K562 (cell line): ENCODE results near the gene AAK1. TPM values are rescaled to one million over a fixed set of nuclear protein-coding genes. Genes with fewer than 3 reads are reported as not detected.

Experiments
- ATAC-seq: fragments of 200-7000 bp; cut with Tn5 transposase; 3 replicates; pipeline ENCODE4 v1.9.1; 2020; ENCODE audit warnings: moderate library complexity
- BruUV-seq: library from RNA; stranded (reverse); fragments of 400-500 nt; replicated peaks from 2 replicates; lab custom pipeline; 2021; lab: Mats Ljungman, UMichigan
- CTCF ChIA-PET: fragments of 300-600 bp; formaldehyde crosslinking; extraction: SDS; loops from one replicate; lab custom pipeline; 2021; ENCODE audit warnings: low intra/inter-chr PET ratio; lab: Yijun Ruan, JAX
- POLR2A ChIA-PET: fragments of 300-600, 350-650 bp; sonication (Branson Sonifier 250); formaldehyde crosslinking; extraction: SDS; loops from one replicate; lab custom pipeline; 2021; ENCODE audit warnings: antibody characterized with exemption, inconsistent platforms; lab: Yijun Ruan, JAX
- DNase-seq, 4 experiments: peaks; one replicate each; pipeline versions ENCODE4 v3.0.0 to v3.0.0-alpha.2; 2011 to 2018; ENCODE audit warnings: low spot score in 3 of 4, mixed read lengths in 3 of 4; ENCODE audit errors: extremely low read depth in 1 of 4
- FAIRE-seq: peaks from 2 replicates; lab custom pipeline; 2011; peaks lifted over from hg19 to GRCh38; lab: Jason Lieb, UNC
- H2AFZ ChIP-seq: 2 replicates; pipeline ENCODE4 v1.6.0; 2011; ENCODE audit warnings: low read depth, low read length, control low read depth, inconsistent platforms
- H3K27ac ChIP-seq: fragments of 200-600 bp; 3 replicates; pipeline ENCODE4 v1.8.0; 2011; ENCODE audit warnings: low read depth, mild to moderate bottlenecking, control low read depth, inconsistent platforms, low read length, moderate library complexity, mixed read lengths; ENCODE audit errors: extremely low read depth
- H3K27me3 ChIP-seq, 2 experiments: fragments of 300-600 bp in 1 of 2; 2 replicates in 1 of 2; 3 replicates in 1 of 2; pipeline versions ENCODE4 v1.6.0 to v1.8.0; 2011; ENCODE audit warnings: inconsistent platforms in 2 of 2, low read length in 2 of 2, mild to moderate bottlenecking in 1 of 2, mixed read lengths in 1 of 2, moderate library complexity in 1 of 2; ENCODE audit not compliant: control insufficient read depth in 2 of 2, insufficient read depth in 2 of 2
- H3K36me3 ChIP-seq: fragments of 300-600 bp; 3 replicates; pipeline ENCODE4 v1.8.0; 2011; ENCODE audit warnings: mild to moderate bottlenecking, low read length, inconsistent platforms; ENCODE audit not compliant: control insufficient read depth, insufficient read depth
- H3K4me1 ChIP-seq, 2 experiments: fragments of 200-600 bp in 1 of 2; replicated peaks in 1 of 2; 2 replicates in 1 of 2; 3 replicates in 1 of 2; pipeline versions ENCODE4 v1.5.1 to v1.8.0; 2011; ENCODE audit warnings: inconsistent platforms in 2 of 2, low read length in 2 of 2, mild to moderate bottlenecking in 1 of 2, mixed read lengths in 1 of 2, moderate library complexity in 1 of 2; ENCODE audit not compliant: control insufficient read depth in 2 of 2, insufficient read depth in 2 of 2
- H3K4me2 ChIP-seq: 2 replicates; pipeline ENCODE4 v1.6.1; 2011; ENCODE audit warnings: low read length, control low read depth, inconsistent platforms, mixed read lengths; ENCODE audit not compliant: insufficient read depth
- H3K4me3 ChIP-seq: fragments of 200-600 bp; sonication (generic), shearing (Covaris generic); 2 replicates; pipeline ENCODE4 v1.5.1; 2016; ENCODE audit warnings: control low read depth, inconsistent platforms
- H3K79me2 ChIP-seq: fragments of 200-600 bp; 3 replicates; pipeline ENCODE4 v1.8.0; 2011; ENCODE audit warnings: low read length, inconsistent platforms; ENCODE audit not compliant: control insufficient read depth, insufficient read depth
- H3K9ac ChIP-seq, 2 experiments: 2 replicates each; pipeline versions ENCODE4 v1.6.0 to v1.6.1; 2011; ENCODE audit warnings: low read depth in 2 of 2, low read length in 2 of 2, control low read depth in 1 of 2, inconsistent platforms in 1 of 2, mild to moderate bottlenecking in 1 of 2, mixed read lengths in 1 of 2; ENCODE audit not compliant: insufficient read depth in 1 of 2
- H3K9me1 ChIP-seq: one replicate; pipeline ENCODE4 v1.6.0; 2011; ENCODE audit warnings: inconsistent platforms, mild to moderate bottlenecking, low read length, moderate library complexity; ENCODE audit not compliant: control insufficient read depth, insufficient read depth
- H3K9me3 ChIP-seq: replicated peaks from 2 replicates; pipeline ENCODE4 v1.5.1; 2011; ENCODE audit warnings: low read depth, low read length, inconsistent platforms; ENCODE audit not compliant: control insufficient read depth, insufficient read depth
- H4K20me1 ChIP-seq: replicated peaks from 2 replicates; pipeline ENCODE4 v1.6.1; 2011; ENCODE audit warnings: low read length, inconsistent platforms, mixed read lengths; ENCODE audit not compliant: control insufficient read depth, insufficient read depth
- BHLHE40 ChIP-seq: IDR thresholded peaks from 2 replicates; pipeline ENCODE4 v1.6.1; 2011; ENCODE audit warnings: low read length, improper control_type of control experiment
- CBX8 ChIP-seq: fragments of 200-600 bp; sonication (generic); IDR thresholded peaks from 2 replicates; pipeline ENCODE4 v1.6.1; 2012; ENCODE audit warnings: borderline replicate concordance, mixed run types, low read depth, mild to moderate bottlenecking, moderate library complexity, mixed read lengths, low read length, control low read depth, inconsistent platforms; ENCODE audit not compliant: poor library complexity, severe bottlenecking; ENCODE audit errors: extremely low read depth
- CCNT2 ChIP-seq: IDR thresholded peaks from 2 replicates; pipeline ENCODE4 v1.6.1; 2011; ENCODE audit warnings: borderline replicate concordance, low read depth, mild to moderate bottlenecking, moderate library complexity, mixed read lengths, low read length; ENCODE audit not compliant: insufficient read length; ENCODE audit errors: extremely low read depth
- DIDO1 ChIP-seq: fragments of 450-650 bp; IDR thresholded peaks from 2 replicates; pipeline ENCODE4 v1.6.1; 2016; ENCODE audit warnings: low read depth, missing biosample characterization, missing genetic modification characterization
- ETS2 ChIP-seq: IDR thresholded peaks from 2 replicates; pipeline ENCODE4 v1.6.1; 2016; ENCODE audit warnings: borderline replicate concordance, missing genetic modification characterization, mild to moderate bottlenecking, moderate library complexity, missing compliant biosample characterization; ENCODE audit not compliant: poor library complexity, severe bottlenecking
- IRF2 ChIP-seq: sonication (generic); formaldehyde crosslinking; IDR thresholded peaks from 2 replicates; pipeline ENCODE4 v1.8.1; 2022; ENCODE audit warnings: mild to moderate bottlenecking, missing genetic modification reagents
- MBD1 ChIP-seq: fragments of 250-450 bp; sonication (Bioruptor Pico); IDR thresholded peaks from 2 replicates; pipeline ENCODE4 v1.8.0; 2022; ENCODE audit warnings: inconsistent platforms
- MTA3 ChIP-seq: fragments of 450-650 bp; formaldehyde crosslinking; IDR thresholded peaks from 2 replicates; pipeline ENCODE4 v1.6.1; 2017; ENCODE audit warnings: mild to moderate bottlenecking, borderline replicate concordance
- MTF1 ChIP-seq: fragments of 250-450 bp; sonication (Bioruptor Pico); IDR thresholded peaks from 2 replicates; pipeline ENCODE4 v1.9.0; 2021; ENCODE audit warnings: moderate library complexity, mild to moderate bottlenecking, inconsistent platforms, borderline replicate concordance
- NCOA2 ChIP-seq, 2 experiments: fragments of 450-650 bp; IDR thresholded peaks; 2 replicates each; pipeline ENCODE4 v1.6.1; 2018; ENCODE audit warnings: mild to moderate bottlenecking in 2 of 2, moderate library complexity in 1 of 2; ENCODE audit not compliant: partially characterized antibody in 2 of 2
- POLR2A ChIP-seq: fragments of 450-650 bp; conservative IDR thresholded peaks from 2 replicates; pipeline ENCODE4 v1.6.1; 2016
- POLR3A ChIP-seq: IDR thresholded peaks from 2 replicates; pipeline ENCODE4 v1.6.1; 2011; ENCODE audit warnings: borderline replicate concordance, mild to moderate bottlenecking, moderate library complexity; ENCODE audit not compliant: insufficient read length, insufficient read depth; ENCODE audit errors: extremely low read depth
- RBM25 ChIP-seq: fragments of 200-400 bp; formaldehyde crosslinking; IDR thresholded peaks from 2 replicates; pipeline ENCODE4 v1.6.1; 2018; ENCODE audit warnings: low read length, low read depth, moderate library complexity; ENCODE audit not compliant: severe bottlenecking
- TAF15 ChIP-seq: fragments of 200-400 bp; formaldehyde crosslinking; IDR thresholded peaks from 2 replicates; pipeline ENCODE4 v1.6.1; 2017; ENCODE audit warnings: mild to moderate bottlenecking, low read depth, low read length, moderate library complexity
- TCF7L2 ChIP-seq: fragments of 150-350 bp; IDR thresholded peaks from 2 replicates; pipeline ENCODE4 v1.6.1; 2016; ENCODE audit warnings: low read depth, mild to moderate bottlenecking, low read length, moderate library complexity
- TCFL5 ChIP-seq: fragments of 250-450 bp; sonication (Bioruptor Pico); conservative IDR thresholded peaks from 2 replicates; pipeline ENCODE4 v1.6.1; 2021; ENCODE audit warnings: mild to moderate bottlenecking, moderate library complexity, matching md5 sums
- WHSC1 ChIP-seq: IDR thresholded peaks from one replicate; pipeline ENCODE4 v1.6.1; 2012; ENCODE audit warnings: low read length, control low read depth, inconsistent platforms
- ZNF121 ChIP-seq: sonication (generic); formaldehyde crosslinking; conservative IDR thresholded peaks from 2 replicates; pipeline ENCODE4 v1.8.0; 2022; ENCODE audit warnings: missing genetic modification reagents
- ZNF239 ChIP-seq: fragments of 250-450 bp; sonication (Bioruptor Pico); IDR thresholded peaks from 2 replicates; pipeline ENCODE4 v1.4.0; 2020; ENCODE audit warnings: mild to moderate bottlenecking
- ZNF253 ChIP-seq: fragments of 250-450 bp; sonication (Bioruptor Pico); conservative IDR thresholded peaks from 2 replicates; pipeline ENCODE4 v1.6.1; 2021; ENCODE audit warnings: mild to moderate bottlenecking
- ZNF778 ChIP-seq: fragments of 450-650 bp; formaldehyde crosslinking; IDR thresholded peaks from 2 replicates; pipeline ENCODE4 v1.4.0; 2020; ENCODE audit warnings: mild to moderate bottlenecking, moderate library complexity
- ZZZ3 ChIP-seq: fragments of 450-650 bp; IDR thresholded peaks from 2 replicates; pipeline ENCODE4 v1.6.1; 2016; ENCODE audit warnings: antibody characterized with exemption, mild to moderate bottlenecking, moderate library complexity
- WGBS: fragments of 100-300 bp; shearing (Covaris generic); methylation state at CpG from one replicate; pipeline ENCODE4 v1.1.6; 2016; ENCODE audit warnings: low coverage, mixed read lengths; ENCODE audit not compliant: insufficient coverage; ENCODE audit errors: missing lambda C conversion rate; 5-methylcytosine and 5-hydroxymethylcytosine counted together
- in situ Hi-C: fragments of 300-500 bp; cut with MboI; formaldehyde crosslinking; loops from 4 replicates; pipeline ENCODE4 v1.15.0; 2018; ENCODE audit warnings: inconsistent platforms, mixed read lengths
- intact Hi-C: fragments of 100-400 bp; cut with micrococcal nuclease; formaldehyde crosslinking; loops from 2 replicates; pipeline ENCODE4 v1.14.2; 2022
- polyA plus RNA-seq, 8 experiments: library from polyadenylated mRNA; depleted of rRNA in 4 of 8; stranded (reverse) in 5 of 8; unstranded in 3 of 8; fragments of >200 nt; fragmentation: Nextera tagmentation in 2 of 8; fragmentation: Illumina TruSeq in 1 of 8; extraction: Ambion mirVana in 2 of 8; extraction: Trizol in 1 of 8; gene quantifications; 2 replicates each; pipeline versions ENCODE4 v1.2.1 to v1.2.3, GENCODE V29; 2011 to 2014; ENCODE audit warnings: inconsistent platforms in 1 of 8, missing spikeins in 1 of 8
- total RNA-seq, 7 experiments: library from RNA; depleted of rRNA in 6 of 7; stranded (reverse); fragments of >200 nt in 6 of 7; fragmentation: Illumina TruSeq in 2 of 7; extraction: Trizol in 2 of 7; gene quantifications; 2 replicates each; pipeline versions ENCODE4 v1.2.1 to v1.2.3, GENCODE V29; 2011 to 2021; ENCODE audit warnings: low replicate concordance in 1 of 7

AAK1 gene
- total and polyA plus RNA-seq, 9 of the 15 experiments (the other 6 are each of a cell fraction or from before 2014, with no cell fraction given): 0.89 to 17.1 (median 6.0) TPM

DNA sequence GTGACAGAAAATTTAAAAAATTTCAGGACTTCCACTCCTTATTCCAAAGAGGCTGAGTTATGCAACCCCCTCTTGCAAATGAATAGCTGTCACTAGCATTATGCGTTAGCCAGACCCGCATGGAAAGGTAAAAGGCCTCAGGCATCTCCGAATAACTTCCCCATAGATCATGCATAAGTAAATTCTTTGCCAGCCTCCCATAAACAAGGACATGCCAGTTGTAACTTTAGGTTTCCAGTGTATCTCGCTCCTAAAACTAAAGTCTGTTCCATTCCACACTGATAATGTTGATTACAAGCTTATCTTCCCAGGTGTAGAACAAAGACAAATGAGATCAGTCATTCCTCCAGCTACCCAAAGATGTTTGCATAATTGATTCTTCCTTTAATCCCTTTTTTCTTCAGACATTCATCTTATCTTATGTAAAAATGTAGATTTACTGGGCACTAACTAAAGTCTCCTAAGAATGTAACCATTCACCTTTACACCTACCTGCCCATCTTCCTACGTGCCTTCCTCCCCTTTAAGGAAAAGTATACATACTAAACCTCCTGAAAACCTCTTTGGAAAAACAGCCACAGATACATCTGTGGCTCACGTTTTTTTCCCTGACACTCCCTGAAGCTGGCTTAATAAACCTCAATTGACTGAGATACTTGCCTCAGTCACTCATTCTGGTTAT lies 192.7 kb downstream of the AAK1 start (continued):
- no peak for TF ChIP-seq DIDO1
- TF ChIP-seq MTF1 (CRISPR knock-in tag): no peak
- no peak for TF ChIP-seq RBM25
- no peak for TF ChIP-seq MTA3
- TF ChIP-seq ZNF253 (CRISPR knock-in tag): no peak
- TF ChIP-seq, all 486 proteins: peak for 0

- H2AFZ ChIP-seq: no peak overlapping the region
- no peak for FAIRE-seq
- H3K27ac ChIP-seq: no peak overlapping the region
- in situ Hi-C loops (no loop called here), intact Hi-C loops (no loop called here)
- no peaks in the 10 kb centered on the region for H3K36me3 ChIP-seq
- no TSS peak for BruUV-seq
- no peak for DNase-seq
- H3K9ac ChIP-seq: no peak overlapping the region
- WGBS: 54% methylated on average over 5 of the region's 5 CpGs
- no peaks in the 10 kb centered on the region for H3K9me1 ChIP-seq
- ChIA-PET CTCF (no interaction called here), POLR2A (no interaction called here)
- no peaks in the 10 kb centered on the region for H3K9me3 ChIP-seq
- no peaks in the 10 kb centered on the region for H3K4me1 ChIP-seq
- no peaks in the 10 kb centered on the region for H3K27me3 ChIP-seq
- H4K20me1 ChIP-seq: no peaks in the 10 kb centered on the region
- no peaks in the 10 kb centered on the region for H3K79me2 ChIP-seq
- ATAC-seq: no peak
- no peak overlapping the region for H3K4me3 ChIP-seq
- no peak overlapping the region for H3K4me2 ChIP-seq
- TF ChIP-seq POLR3A: no peak
- no peak for TF ChIP-seq POLR2A
- no peak for TF ChIP-seq TCF7L2
- TF ChIP-seq ZZZ3: no peak
- no peak for TF ChIP-seq MBD1 (CRISPR knock-in tag)
- TF ChIP-seq TCFL5 (CRISPR knock-in tag): no peak
- no peak for TF ChIP-seq ETS2
- TF ChIP-seq WHSC1: no peak
- TF ChIP-seq CBX8: no peak
- TF ChIP-seq TAF15: no peak
- TF ChIP-seq ZNF121 (CRISPR knock-in tag): no peak
- TF ChIP-seq NCOA2 (IDR thresholded peaks at IDR 0.05; ENCODE audit: partially characterized antibody in 2 of 2): no peak
- TF ChIP-seq ZNF778 (CRISPR knock-in tag): no peak
- no peak for TF ChIP-seq BHLHE40
- TF ChIP-seq ZNF239: no peak
- TF ChIP-seq CCNT2: no peak
- TF ChIP-seq IRF2 (CRISPR knock-in tag): no peak
These were observed 193.6 kb downstream of the AAK1 start for GRCh38 chr2:69449906-69450305.
